WTC11 (cell line): ENCODE measurements around the gene EYA2. TPM values are rescaled to one million over a fixed set of nuclear protein-coding genes. Genes with fewer than 3 reads are reported as not detected.

Source experiments
- ATAC-seq: fragments of 200-7000 bp; cut with Tn5 transposase; 2 replicates; pipeline ENCODE4 v1.10.0; 2021; ENCODE audit warnings: mild to moderate bottlenecking, moderate library complexity
- CTCF ChIA-PET: fragments of 300-600 bp; sonication (Branson Sonifier 250); formaldehyde crosslinking; loops from one replicate; lab custom pipeline; 2021; ENCODE audit warnings: antibody characterized with exemption; lab: Charles Lee
- POLR2A ChIA-PET: fragments of 350-600 bp; sonication (Branson Sonifier 250); formaldehyde crosslinking; loops from one replicate; lab custom pipeline; 2021; ENCODE audit warnings: antibody characterized with exemption; lab: Charles Lee
- DNase-seq: peaks from one replicate; pipeline ENCODE4 v3.0.0; 2021; ENCODE audit warnings: low spot score
- H3K27ac Mint-ChIP-seq: 2 replicates; pipeline ENCODE4 v1.8.0; 2021; ENCODE audit warnings: mixed read lengths
- H3K27me3 Mint-ChIP-seq: 2 replicates; pipeline ENCODE4 v1.8.0; 2021; ENCODE audit warnings: low read depth, mild to moderate bottlenecking, moderate library complexity, mixed read lengths
- H3K36me3 Mint-ChIP-seq: 2 replicates; pipeline ENCODE4 v1.8.0; 2021; ENCODE audit warnings: mixed read lengths
- H3K4me1 Mint-ChIP-seq: 2 replicates; pipeline ENCODE4 v1.8.0; 2022; ENCODE audit warnings: mixed read lengths
- H3K4me3 Mint-ChIP-seq: 2 replicates; pipeline ENCODE4 v1.8.0; 2021; ENCODE audit warnings: mild to moderate bottlenecking, moderate library complexity, mixed read lengths
- H3K9me3 Mint-ChIP-seq: 2 replicates; pipeline ENCODE4 v1.8.0; 2021; ENCODE audit warnings: mixed read lengths
- AR ChIP-seq: fragments of 250-450 bp; sonication (Bioruptor Pico); IDR thresholded peaks from 2 replicates; pipeline ENCODE4 v1.9.0; 2021; ENCODE audit warnings: mild to moderate bottlenecking
- CDX4 ChIP-seq: fragments of 250-450 bp; sonication (Bioruptor Pico); IDR thresholded peaks from 2 replicates; pipeline ENCODE4 v1.9.0; 2021; ENCODE audit warnings: moderate library complexity, mild to moderate bottlenecking, inconsistent platforms, borderline replicate concordance
- ETV6 ChIP-seq: sonication (generic); formaldehyde crosslinking; IDR thresholded peaks from 2 replicates; pipeline ENCODE4 v1.8.1; 2022; ENCODE audit warnings: mild to moderate bottlenecking, missing genetic modification reagents
- GRHL2 ChIP-seq: fragments of 250-450 bp; sonication (Bioruptor Pico); IDR thresholded peaks from 2 replicates; pipeline ENCODE4 v1.8.0; 2022; ENCODE audit warnings: mild to moderate bottlenecking, moderate library complexity; ENCODE audit not compliant: insufficient replicate concordance, severe bottlenecking
- NR1H2 ChIP-seq: sonication (generic); formaldehyde crosslinking; IDR thresholded peaks from 2 replicates; pipeline ENCODE4 v1.9.0; 2021; ENCODE audit warnings: mild to moderate bottlenecking, moderate library complexity, missing genetic modification reagents
- NR3C1 ChIP-seq: sonication (generic); formaldehyde crosslinking; conservative IDR thresholded peaks from 2 replicates; pipeline ENCODE4 v1.8.1; 2023; ENCODE audit warnings: low read depth, mild to moderate bottlenecking, missing genetic modification reagents
- SMAD3 ChIP-seq: sonication (generic); formaldehyde crosslinking; IDR thresholded peaks from 2 replicates; pipeline ENCODE4 v1.8.0; 2022; ENCODE audit warnings: missing genetic modification reagents, mild to moderate bottlenecking, borderline replicate concordance
- SMAD4 ChIP-seq: sonication (generic); formaldehyde crosslinking; IDR thresholded peaks from 2 replicates; pipeline ENCODE4 v1.8.0; 2022; ENCODE audit warnings: mild to moderate bottlenecking, missing genetic modification reagents
- SP1 ChIP-seq: sonication (generic); formaldehyde crosslinking; conservative IDR thresholded peaks from 2 replicates; pipeline ENCODE4 v1.8.1; 2022; ENCODE audit warnings: missing genetic modification reagents
- TCF7 ChIP-seq: sonication (generic); formaldehyde crosslinking; IDR thresholded peaks from 2 replicates; pipeline ENCODE4 v1.8.0; 2022; ENCODE audit warnings: mild to moderate bottlenecking, low read depth, missing genetic modification reagents, moderate library complexity
- TP53 ChIP-seq: sonication (generic); formaldehyde crosslinking; IDR thresholded peaks from 2 replicates; pipeline ENCODE4 v1.8.1; 2023; ENCODE audit warnings: mild to moderate bottlenecking, missing genetic modification reagents
- ZBTB21 ChIP-seq: sonication (generic); formaldehyde crosslinking; IDR thresholded peaks from 2 replicates; pipeline ENCODE4 v1.8.1; 2023; ENCODE audit warnings: mild to moderate bottlenecking, missing genetic modification reagents, borderline replicate concordance
- total RNA-seq: library from RNA; stranded (reverse); gene quantifications from 3 replicates; pipeline ENCODE4 v1.2.3, GENCODE V29; 2021
- TF ChIP-seq, protein P1 (sequence below): sonication (generic); formaldehyde crosslinking; IDR thresholded peaks from 2 replicates; pipeline ENCODE4 v1.8.1; 2022; ENCODE audit warnings: low read depth, mild to moderate bottlenecking, moderate library complexity, missing genetic modification reagents, borderline replicate concordance
- TF ChIP-seq, protein P2 (sequence below): sonication (generic); formaldehyde crosslinking; IDR thresholded peaks from 2 replicates; pipeline ENCODE4 v1.8.0; 2022; ENCODE audit warnings: mild to moderate bottlenecking, missing genetic modification reagents
- TF ChIP-seq, protein P3 (sequence below): sonication (generic); formaldehyde crosslinking; IDR thresholded peaks from 2 replicates; pipeline ENCODE4 v1.8.1; 2023; ENCODE audit warnings: mild to moderate bottlenecking, missing genetic modification reagents, moderate library complexity
- TF ChIP-seq, protein P4 (sequence below): sonication (generic); formaldehyde crosslinking; IDR thresholded peaks from 2 replicates; pipeline ENCODE4 v1.8.0; 2022; ENCODE audit warnings: mild to moderate bottlenecking, missing genetic modification reagents
- TF ChIP-seq, protein P5 (sequence below): sonication (generic); formaldehyde crosslinking; IDR thresholded peaks from 2 replicates; pipeline ENCODE4 v1.8.1; 2023; ENCODE audit warnings: mild to moderate bottlenecking, moderate library complexity, missing genetic modification reagents
- TF ChIP-seq, protein P6 (sequence below): sonication (generic); formaldehyde crosslinking; conservative IDR thresholded peaks from 2 replicates; pipeline ENCODE4 v1.8.1; 2023; ENCODE audit warnings: mild to moderate bottlenecking, low read depth, missing genetic modification reagents, moderate library complexity
- TF ChIP-seq, protein P7 (sequence below): sonication (generic); formaldehyde crosslinking; conservative IDR thresholded peaks from 2 replicates; pipeline ENCODE4 v1.8.1; 2022; ENCODE audit warnings: mild to moderate bottlenecking, missing genetic modification reagents
- TF ChIP-seq, protein P8 (sequence below): sonication (generic); formaldehyde crosslinking; IDR thresholded peaks from 2 replicates; pipeline ENCODE4 v1.8.0; 2023; ENCODE audit warnings: missing genetic modification reagents

The EYA2 gene
- total RNA-seq, 1 experiment from 2014 or later = 1.5 TPM

DNA sequence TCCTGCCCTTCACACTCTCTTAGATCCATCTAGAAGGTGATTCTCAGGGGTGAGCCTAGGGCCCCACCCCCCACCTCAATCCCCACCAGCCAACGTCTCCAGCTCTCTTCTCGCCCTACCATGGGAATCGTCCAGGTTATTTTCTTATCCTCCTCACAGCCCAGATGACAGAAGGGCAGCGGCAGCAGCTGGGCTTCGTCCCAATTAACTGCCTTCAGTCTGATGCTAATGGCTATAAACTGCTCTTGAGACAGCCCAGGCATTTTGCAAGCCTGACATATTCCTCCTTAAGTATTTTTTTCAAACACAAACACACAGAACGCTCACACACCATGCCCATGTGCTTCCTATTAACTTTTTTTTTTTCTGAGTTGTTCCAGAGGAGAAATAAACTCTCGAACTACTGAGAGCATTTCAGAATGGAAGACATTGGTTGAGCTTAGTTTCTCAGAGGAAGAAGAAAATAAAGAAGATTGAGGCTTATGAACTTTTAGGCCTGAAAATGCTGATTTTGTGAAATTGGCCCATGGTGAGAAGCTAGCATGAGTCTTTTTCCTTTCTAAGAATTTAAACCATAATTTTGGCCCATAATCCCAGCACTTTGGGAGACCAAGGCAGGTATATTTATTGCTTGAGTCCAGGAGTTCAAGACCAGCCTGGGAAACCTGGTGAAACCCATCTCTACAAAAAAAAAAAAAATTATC lies 124.6 kb downstream of the EYA2 start:
- H3K36me3 Mint-ChIP-seq = no peaks in the 10 kb centered on the region
- CTCF ChIA-PET = interaction anchor here (0.5 to 1.4 kb wide), 4 partner anchors 10 to 1886 kb away, joined by 3 to 5 read pairs (median 4); no protein-coding TSS in a partner anchor

More for the DNA sequence above, 124.6 kb downstream of the EYA2 start:
- TF ChIP-seq SMAD4 (no peak), AR (no peak), TCF7 (CRISPR knock-in tag) (no peak), SP1 (CRISPR knock-in tag) (no peak), TP53 (CRISPR knock-in tag) (no peak), ZBTB21 (CRISPR knock-in tag) (no peak), GRHL2 (CRISPR knock-in tag) (no peak), NR3C1 (no peak), NR1H2 (CRISPR knock-in tag) (no peak), CDX4 (CRISPR knock-in tag) (no peak), ETV6 (CRISPR knock-in tag) (no peak), SMAD3 (CRISPR knock-in tag) (no peak)
- TF ChIP-seq, protein P1, sequence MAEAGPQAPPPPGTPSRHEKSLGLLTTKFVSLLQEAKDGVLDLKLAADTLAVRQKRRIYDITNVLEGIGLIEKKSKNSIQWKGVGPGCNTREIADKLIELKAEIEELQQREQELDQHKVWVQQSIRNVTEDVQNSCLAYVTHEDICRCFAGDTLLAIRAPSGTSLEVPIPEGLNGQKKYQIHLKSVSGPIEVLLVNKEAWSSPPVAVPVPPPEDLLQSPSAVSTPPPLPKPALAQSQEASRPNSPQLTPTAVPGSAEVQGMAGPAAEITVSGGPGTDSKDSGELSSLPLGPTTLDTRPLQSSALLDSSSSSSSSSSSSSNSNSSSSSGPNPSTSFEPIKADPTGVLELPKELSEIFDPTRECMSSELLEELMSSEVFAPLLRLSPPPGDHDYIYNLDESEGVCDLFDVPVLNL (CRISPR knock-in tag) = no peak
- TF ChIP-seq, protein P2, sequence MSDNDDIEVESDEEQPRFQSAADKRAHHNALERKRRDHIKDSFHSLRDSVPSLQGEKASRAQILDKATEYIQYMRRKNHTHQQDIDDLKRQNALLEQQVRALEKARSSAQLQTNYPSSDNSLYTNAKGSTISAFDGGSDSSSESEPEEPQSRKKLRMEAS (CRISPR knock-in tag) = no peak
- TF ChIP-seq, protein P3, sequence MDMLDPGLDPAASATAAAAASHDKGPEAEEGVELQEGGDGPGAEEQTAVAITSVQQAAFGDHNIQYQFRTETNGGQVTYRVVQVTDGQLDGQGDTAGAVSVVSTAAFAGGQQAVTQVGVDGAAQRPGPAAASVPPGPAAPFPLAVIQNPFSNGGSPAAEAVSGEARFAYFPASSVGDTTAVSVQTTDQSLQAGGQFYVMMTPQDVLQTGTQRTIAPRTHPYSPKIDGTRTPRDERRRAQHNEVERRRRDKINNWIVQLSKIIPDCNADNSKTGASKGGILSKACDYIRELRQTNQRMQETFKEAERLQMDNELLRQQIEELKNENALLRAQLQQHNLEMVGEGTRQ (CRISPR knock-in tag) = no peak
- TF ChIP-seq, protein P4, sequence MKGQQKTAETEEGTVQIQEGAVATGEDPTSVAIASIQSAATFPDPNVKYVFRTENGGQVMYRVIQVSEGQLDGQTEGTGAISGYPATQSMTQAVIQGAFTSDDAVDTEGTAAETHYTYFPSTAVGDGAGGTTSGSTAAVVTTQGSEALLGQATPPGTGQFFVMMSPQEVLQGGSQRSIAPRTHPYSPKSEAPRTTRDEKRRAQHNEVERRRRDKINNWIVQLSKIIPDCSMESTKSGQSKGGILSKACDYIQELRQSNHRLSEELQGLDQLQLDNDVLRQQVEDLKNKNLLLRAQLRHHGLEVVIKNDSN (CRISPR knock-in tag) = no peak
- TF ChIP-seq, protein P5, sequence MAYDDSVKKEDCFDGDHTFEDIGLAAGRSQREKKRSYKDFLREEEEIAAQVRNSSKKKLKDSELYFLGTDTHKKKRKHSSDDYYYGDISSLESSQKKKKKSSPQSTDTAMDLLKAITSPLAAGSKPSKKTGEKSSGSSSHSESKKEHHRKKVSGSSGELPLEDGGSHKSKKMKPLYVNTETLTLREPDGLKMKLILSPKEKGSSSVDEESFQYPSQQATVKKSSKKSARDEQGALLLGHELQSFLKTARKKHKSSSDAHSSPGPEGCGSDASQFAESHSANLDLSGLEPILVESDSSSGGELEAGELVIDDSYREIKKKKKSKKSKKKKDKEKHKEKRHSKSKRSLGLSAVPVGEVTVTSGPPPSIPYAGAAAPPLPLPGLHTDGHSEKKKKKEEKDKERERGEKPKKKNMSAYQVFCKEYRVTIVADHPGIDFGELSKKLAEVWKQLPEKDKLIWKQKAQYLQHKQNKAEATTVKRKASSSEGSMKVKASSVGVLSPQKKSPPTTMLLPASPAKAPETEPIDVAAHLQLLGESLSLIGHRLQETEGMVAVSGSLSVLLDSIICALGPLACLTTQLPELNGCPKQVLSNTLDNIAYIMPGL (CRISPR knock-in tag) = no peak
- TF ChIP-seq, protein P6, sequence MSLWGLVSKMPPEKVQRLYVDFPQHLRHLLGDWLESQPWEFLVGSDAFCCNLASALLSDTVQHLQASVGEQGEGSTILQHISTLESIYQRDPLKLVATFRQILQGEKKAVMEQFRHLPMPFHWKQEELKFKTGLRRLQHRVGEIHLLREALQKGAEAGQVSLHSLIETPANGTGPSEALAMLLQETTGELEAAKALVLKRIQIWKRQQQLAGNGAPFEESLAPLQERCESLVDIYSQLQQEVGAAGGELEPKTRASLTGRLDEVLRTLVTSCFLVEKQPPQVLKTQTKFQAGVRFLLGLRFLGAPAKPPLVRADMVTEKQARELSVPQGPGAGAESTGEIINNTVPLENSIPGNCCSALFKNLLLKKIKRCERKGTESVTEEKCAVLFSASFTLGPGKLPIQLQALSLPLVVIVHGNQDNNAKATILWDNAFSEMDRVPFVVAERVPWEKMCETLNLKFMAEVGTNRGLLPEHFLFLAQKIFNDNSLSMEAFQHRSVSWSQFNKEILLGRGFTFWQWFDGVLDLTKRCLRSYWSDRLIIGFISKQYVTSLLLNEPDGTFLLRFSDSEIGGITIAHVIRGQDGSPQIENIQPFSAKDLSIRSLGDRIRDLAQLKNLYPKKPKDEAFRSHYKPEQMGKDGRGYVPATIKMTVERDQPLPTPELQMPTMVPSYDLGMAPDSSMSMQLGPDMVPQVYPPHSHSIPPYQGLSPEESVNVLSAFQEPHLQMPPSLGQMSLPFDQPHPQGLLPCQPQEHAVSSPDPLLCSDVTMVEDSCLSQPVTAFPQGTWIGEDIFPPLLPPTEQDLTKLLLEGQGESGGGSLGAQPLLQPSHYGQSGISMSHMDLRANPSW (CRISPR knock-in tag) = no peak
- TF ChIP-seq, protein P7, sequence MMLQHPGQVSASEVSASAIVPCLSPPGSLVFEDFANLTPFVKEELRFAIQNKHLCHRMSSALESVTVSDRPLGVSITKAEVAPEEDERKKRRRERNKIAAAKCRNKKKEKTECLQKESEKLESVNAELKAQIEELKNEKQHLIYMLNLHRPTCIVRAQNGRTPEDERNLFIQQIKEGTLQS (CRISPR knock-in tag) = no peak
- TF ChIP-seq, protein P8, sequence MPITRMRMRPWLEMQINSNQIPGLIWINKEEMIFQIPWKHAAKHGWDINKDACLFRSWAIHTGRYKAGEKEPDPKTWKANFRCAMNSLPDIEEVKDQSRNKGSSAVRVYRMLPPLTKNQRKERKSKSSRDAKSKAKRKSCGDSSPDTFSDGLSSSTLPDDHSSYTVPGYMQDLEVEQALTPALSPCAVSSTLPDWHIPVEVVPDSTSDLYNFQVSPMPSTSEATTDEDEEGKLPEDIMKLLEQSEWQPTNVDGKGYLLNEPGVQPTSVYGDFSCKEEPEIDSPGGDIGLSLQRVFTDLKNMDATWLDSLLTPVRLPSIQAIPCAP (CRISPR knock-in tag) = no peak
- peak; percentile 30 for ATAC-seq
- POLR2A ChIA-PET = no interaction called here
- Mint-ChIP-seq H3K9me3 (no peaks in the 10 kb centered on the region), H3K27ac (0 out of 2 replicates have a peak overlapping the region, but pooled peaks have one; percentile 15), H3K27me3 (no peaks in the 10 kb centered on the region; the same call in 1 of the 2 replicates), H3K4me1 (peaks cover 8% of the 10 kb centered on the region), H3K4me3 (no peak overlapping the region)
- DNase-seq = no peak
